ENCODE measurements around the gene DCLK3. TPM values are rescaled to one million over a fixed set of nuclear protein-coding genes. Genes with fewer than 3 reads are reported as not detected.
A peak's percentile ranks its signal among the peaks of the same experiment; 100 is the strongest.

Gene DCLK3
- total RNA-seq, 1 donor from 2014 or later = not detected

GRCh38 chr3:36771931-36772330 lies 7.6 kb upstream of the DCLK3 start:
- DNase-seq (ENCODE audit: extremely low read depth, low read depth, low spot score) = no peak

- DNase-seq (ENCODE audit: extremely low read depth, low read depth, low spot score) = no peak
These were observed 5.6 kb upstream of the DCLK3 start for GRCh38 chr3:36769926-36770325.

GRCh38 chr3:36765104-36765503 lies 751 bp upstream of the DCLK3 start:
- no peak for DNase-seq (ENCODE audit: extremely low read depth, low read depth, low spot score)

GRCh38 chr3:36764704-36765038 lies 318 bp upstream of the DCLK3 start:
- no peak for DNase-seq (ENCODE audit: extremely low read depth, low read depth, low spot score)

GRCh38 chr3:36762918-36763849 lies 1.2 kb downstream of the DCLK3 start:
- DNase-seq (ENCODE audit: extremely low read depth, low read depth, low spot score) = no peak

GRCh38 chr3:36761779-36762178 lies 2.6 kb downstream of the DCLK3 start:
- DNase-seq (ENCODE audit: extremely low read depth, low read depth, low spot score) = no peak

- no peak for DNase-seq (ENCODE audit: extremely low read depth, low read depth, low spot score)
These were observed 8.1 kb downstream of the DCLK3 start for GRCh38 chr3:36756269-36756668.

GRCh38 chr3:36751326-36751725 lies 13.0 kb downstream of the DCLK3 start:
- no peak for DNase-seq (ENCODE audit: extremely low read depth, low read depth, low spot score)

- DNase-seq (ENCODE audit: extremely low read depth, low read depth, low spot score) = no peak
These were observed 13.6 kb downstream of the DCLK3 start for GRCh38 chr3:36750737-36751136.

- DNase-seq (ENCODE audit: extremely low read depth, low read depth, low spot score) = no peak
These were observed 19.6 kb downstream of the DCLK3 start for GRCh38 chr3:36744763-36745162.

- DNase-seq (ENCODE audit: extremely low read depth, low read depth, low spot score) = no peak
These were observed 20.5 kb downstream of the DCLK3 start for GRCh38 chr3:36743826-36744225.

- DNase-seq (ENCODE audit: extremely low read depth, low read depth, low spot score) = no peak
These were observed 23.1 kb downstream of the DCLK3 start for GRCh38 chr3:36741285-36741684.

- DNase-seq (ENCODE audit: extremely low read depth, low read depth, low spot score) = no peak
These were observed 23.6 kb downstream of the DCLK3 start for GRCh38 chr3:36740787-36741186.

- no peak for DNase-seq (ENCODE audit: extremely low read depth, low read depth, low spot score)
These were observed 25.7 kb downstream of the DCLK3 start for GRCh38 chr3:36738702-36739101.

GRCh38 chr3:36736301-36736700 lies 28.1 kb downstream of the DCLK3 start:
- DNase-seq (ENCODE audit: extremely low read depth, low read depth, low spot score) = no peak

- DNase-seq (ENCODE audit: extremely low read depth, low read depth, low spot score) = no peak
These were observed 29.6 kb downstream of the DCLK3 start for GRCh38 chr3:36734742-36735141.

GRCh38 chr3:36733723-36734122 lies 30.6 kb downstream of the DCLK3 start:
- no peak for DNase-seq (ENCODE audit: extremely low read depth, low read depth, low spot score)

- no peak for DNase-seq (ENCODE audit: extremely low read depth, low read depth, low spot score)
These were observed 31.1 kb downstream of the DCLK3 start for GRCh38 chr3:36733162-36733696.

GRCh38 chr3:36730966-36731365 lies 33.4 kb downstream of the DCLK3 start:
- DNase-seq (ENCODE audit: extremely low read depth, low read depth, low spot score) = no peak

GRCh38 chr3:36729204-36730056 lies 34.9 kb downstream of the DCLK3 start:
- DNase-seq (ENCODE audit: extremely low read depth, low read depth, low spot score) = peak; percentile 23

GRCh38 chr3:36714343-36715086 lies 49.8 kb downstream of the DCLK3 start:
- DNase-seq (ENCODE audit: extremely low read depth, low read depth, low spot score) = no peak

Measured in glomerular endothelial cell (primary cell).